H1 (cell line): ENCODE data around the gene MYADM. TPM values are rescaled to one million over a fixed set of nuclear protein-coding genes. Genes with fewer than 3 reads are reported as not detected.

Experiments used
- CTCF ChIA-PET: fragments of 300-600 bp; sonication (Branson Sonifier 250); formaldehyde crosslinking; loops from one replicate; lab custom pipeline; 2021; ENCODE audit not compliant: partially characterized antibody; lab: Charles Lee
- POLR2A ChIA-PET: fragments of 300-600 bp; sonication (Branson Sonifier 250); formaldehyde crosslinking; loops from one replicate; lab custom pipeline; 2021; ENCODE audit warnings: inconsistent platforms; ENCODE audit not compliant: partially characterized antibody; lab: Charles Lee
- DNase-seq, 2 experiments: peaks; one replicate each; pipeline versions ENCODE4 v3.0.0 to v3.0.0-alpha.2; 2010 to 2022; ENCODE audit warnings: low spot score in 2 of 2, low read depth in 1 of 2, mixed read lengths in 1 of 2
- FAIRE-seq: peaks from 2 replicates; lab custom pipeline; 2011; peaks lifted over from hg19 to GRCh38; lab: Jason Lieb, UNC
- H2AFZ ChIP-seq: 2 replicates; pipeline ENCODE4 v1.8.1; 2012; ENCODE audit warnings: low read length, inconsistent platforms
- H2AK5ac ChIP-seq: 2 replicates; pipeline ENCODE4 v1.6.1; 2013; ENCODE audit warnings: low read depth, low read length
- H2BK120ac ChIP-seq: replicated peaks from 2 replicates; pipeline ENCODE3; 2013; ENCODE audit warnings: low read depth, low read length, inconsistent platforms
- H2BK12ac ChIP-seq: 2 replicates; pipeline ENCODE4 v1.6.1; 2013; ENCODE audit warnings: low read depth, low read length
- H2BK15ac ChIP-seq: 2 replicates; pipeline ENCODE4 v1.6.1; 2013; ENCODE audit warnings: low read length
- H2BK20ac ChIP-seq: 2 replicates; pipeline ENCODE4 v1.6.1; 2013; ENCODE audit warnings: low read length
- H2BK5ac ChIP-seq: 2 replicates; pipeline ENCODE4 v1.6.1; 2013; ENCODE audit warnings: low read depth, low read length
- H3K14ac ChIP-seq: 2 replicates; pipeline ENCODE4 v1.6.1; 2013; ENCODE audit warnings: inconsistent platforms; ENCODE audit not compliant: insufficient read length
- H3K18ac ChIP-seq: 2 replicates; pipeline ENCODE4 v1.6.1; 2013; ENCODE audit warnings: low read length; ENCODE audit errors: extremely low read depth
- H3K23ac ChIP-seq: 2 replicates; pipeline ENCODE4 v1.6.1; 2013; ENCODE audit warnings: inconsistent platforms; ENCODE audit not compliant: insufficient read length
- H3K23me2 ChIP-seq: 2 replicates; pipeline ENCODE4 v1.6.1; 2013; ENCODE audit warnings: low read depth, low read length
- H3K27ac ChIP-seq: 2 replicates; pipeline ENCODE4 v1.6.1; 2011; ENCODE audit warnings: low read depth, low read length, inconsistent platforms
- H3K27me3 ChIP-seq, 4 experiments: replicated peaks in 1 of 4; 1 replicate in 1 of 4; 2 replicates in 3 of 4; pipeline versions ENCODE4 v1.6.1 to v1.8.1; 2011 to 2013; ENCODE audit warnings: low read length in 3 of 4, mild to moderate bottlenecking in 3 of 4, inconsistent platforms in 2 of 4, mixed read lengths in 2 of 4, moderate library complexity in 1 of 4; ENCODE audit not compliant: control insufficient read depth in 3 of 4, insufficient read depth in 3 of 4; ENCODE audit errors: extremely low read depth in 1 of 4
- H3K36me3 ChIP-seq, 4 experiments: 2 replicates each; pipeline versions ENCODE4 v1.6.1 to v1.8.1; 2011 to 2013; ENCODE audit warnings: mild to moderate bottlenecking in 4 of 4, low read length in 3 of 4, moderate library complexity in 2 of 4, control low read depth in 1 of 4, inconsistent platforms in 1 of 4; ENCODE audit not compliant: insufficient read depth in 4 of 4, control insufficient read depth in 2 of 4
- H3K4ac ChIP-seq: replicated peaks from 2 replicates; pipeline ENCODE3; 2013; ENCODE audit warnings: low read length, low read depth, mixed read lengths, inconsistent platforms; ENCODE audit not compliant: insufficient read length
- H3K4me1 ChIP-seq, 4 experiments: replicated peaks in 1 of 4; 1 replicate in 1 of 4; 2 replicates in 3 of 4; pipeline versions ENCODE4 v1.6.1 to v1.8.1; 2011 to 2013; ENCODE audit warnings: low read length in 3 of 4, inconsistent platforms in 2 of 4, mixed read lengths in 1 of 4; ENCODE audit not compliant: insufficient read depth in 4 of 4, control insufficient read depth in 3 of 4
- H3K4me2 ChIP-seq, 2 experiments: 2 replicates each; pipeline versions ENCODE4 v1.6.1 to v1.8.1; 2011 to 2013; ENCODE audit warnings: low read depth in 2 of 2, low read length in 2 of 2, control low read depth in 1 of 2, inconsistent platforms in 1 of 2, mild to moderate bottlenecking in 1 of 2; ENCODE audit not compliant: insufficient read depth in 1 of 2
- H3K4me3 ChIP-seq, 4 experiments: fragments of 200-600, 300-600 bp in 1 of 4; sonication (generic), shearing (Covaris generic), sonication (Bioruptor Twin) in 1 of 4; 2 replicates each; pipeline versions ENCODE4 v1.5.1 to v1.8.1; 2011 to 2016; ENCODE audit warnings: low read length in 4 of 4, low read depth in 3 of 4, control low read depth in 2 of 4, inconsistent platforms in 2 of 4, mild to moderate bottlenecking in 2 of 4, mixed read lengths in 1 of 4, moderate library complexity in 1 of 4; ENCODE audit not compliant: insufficient read depth in 2 of 4; ENCODE audit errors: extremely low read depth in 1 of 4
- H3K56ac ChIP-seq: replicated peaks from 2 replicates; pipeline ENCODE3; 2013; ENCODE audit warnings: low read depth, mild to moderate bottlenecking, mixed read lengths, low read length, inconsistent platforms; ENCODE audit not compliant: insufficient read length
- H3K79me1 ChIP-seq: 2 replicates; pipeline ENCODE4 v1.6.1; 2013; ENCODE audit warnings: low read depth, low read length, control low read depth
- H3K79me2 ChIP-seq, 2 experiments: 2 replicates each; pipeline versions ENCODE4 v1.6.1 to v1.8.1; 2012 to 2013; ENCODE audit warnings: low read length in 2 of 2, mild to moderate bottlenecking in 2 of 2, inconsistent platforms in 1 of 2; ENCODE audit not compliant: insufficient read depth in 2 of 2, control insufficient read depth in 1 of 2
- H3K9ac ChIP-seq, 4 experiments: replicated peaks in 1 of 4; 1 replicate in 1 of 4; 2 replicates in 3 of 4; pipeline versions ENCODE4 v1.6.1 to v1.8.1; 2011 to 2013; ENCODE audit warnings: low read depth in 3 of 4, low read length in 3 of 4, control low read depth in 2 of 4, mild to moderate bottlenecking in 2 of 4, moderate library complexity in 2 of 4, inconsistent platforms in 1 of 4; ENCODE audit errors: extremely low read depth in 1 of 4
- H3K9me3 ChIP-seq, 2 experiments: 2 replicates each; pipeline versions ENCODE4 v1.6.1 to v1.8.1; 2012 to 2013; ENCODE audit warnings: mild to moderate bottlenecking in 2 of 2, moderate library complexity in 2 of 2, control low read depth in 1 of 2, inconsistent platforms in 1 of 2, low read depth in 1 of 2, low read length in 1 of 2, mixed read lengths in 1 of 2; ENCODE audit not compliant: insufficient read depth in 2 of 2
- H4K20me1 ChIP-seq, 2 experiments: replicated peaks in 1 of 2; 2 replicates each; pipeline versions ENCODE3 to v1.8.1; 2011 to 2013; ENCODE audit warnings: inconsistent platforms in 2 of 2, low read length in 2 of 2, mild to moderate bottlenecking in 1 of 2; ENCODE audit not compliant: insufficient read depth in 2 of 2, control insufficient read depth in 1 of 2
- H4K5ac ChIP-seq: 2 replicates; pipeline ENCODE4 v1.6.1; 2013; ENCODE audit warnings: low read length, low read depth, mixed read lengths, inconsistent platforms; ENCODE audit not compliant: insufficient read length
- H4K8ac ChIP-seq: 2 replicates; pipeline ENCODE4 v1.8.0; 2013; ENCODE audit warnings: mild to moderate bottlenecking, moderate library complexity, low read length, inconsistent platforms; ENCODE audit not compliant: insufficient read depth; ENCODE audit errors: extremely low read depth
- H4K91ac ChIP-seq: replicated peaks from 2 replicates; pipeline ENCODE3; 2013; ENCODE audit warnings: low read length, mixed read lengths, inconsistent platforms; ENCODE audit not compliant: insufficient read length
- CEBPB ChIP-seq: IDR thresholded peaks from 2 replicates; pipeline ENCODE4 v1.6.1; 2012; ENCODE audit warnings: low read depth, low read length
- CREB1 ChIP-seq: IDR thresholded peaks from 2 replicates; pipeline ENCODE4 v1.6.1; 2012; ENCODE audit warnings: inconsistent platforms
- CTBP2 ChIP-seq: IDR thresholded peaks from 2 replicates; pipeline ENCODE4 v1.7.0; 2011; ENCODE audit warnings: borderline replicate concordance, mild to moderate bottlenecking, moderate library complexity, mixed read lengths, low read length; ENCODE audit not compliant: insufficient read depth, insufficient read length
- KDM5A ChIP-seq: fragments of 200-600 bp; IDR thresholded peaks from 2 replicates; pipeline ENCODE4 v1.7.1; 2012; ENCODE audit warnings: mild to moderate bottlenecking, low read length, inconsistent platforms, mixed read lengths
- MAFK ChIP-seq: IDR thresholded peaks from 2 replicates; pipeline ENCODE4 v1.6.1; 2012; ENCODE audit warnings: low read depth, mild to moderate bottlenecking, improper control_type of control experiment, low read length
- POLR2A ChIP-seq, 2 experiments: IDR thresholded peaks; 1 replicate in 1 of 2; 2 replicates in 1 of 2; pipeline ENCODE4 v1.6.1; 2011; ENCODE audit warnings: low read depth in 2 of 2, low read length in 2 of 2, mild to moderate bottlenecking in 2 of 2; ENCODE audit errors: control extremely low read depth in 1 of 2
- TEAD4 ChIP-seq: IDR thresholded peaks from 2 replicates; pipeline ENCODE4 v1.6.1; 2012; ENCODE audit warnings: low read depth, low read length, inconsistent platforms, mixed read lengths
- WGBS, 2 experiments: shearing (Covaris generic) in 1 of 2; methylation state at CpG; one replicate each; pipeline versions ENCODE4 v1.1.6 to v1.1.7; 2013 to 2015; ENCODE audit warnings: low lambda C conversion rate in 2 of 2, mixed read lengths in 2 of 2, inconsistent platforms in 1 of 2, low coverage in 1 of 2, missing lambda C conversion rate in 1 of 2; ENCODE audit not compliant: insufficient replicate concordance in 2 of 2, insufficient coverage in 1 of 2, insufficient read length in 1 of 2; ENCODE audit errors: extremely low coverage in 1 of 2, missing lambda C conversion rate in 1 of 2; 5-methylcytosine and 5-hydroxymethylcytosine counted together
- polyA plus RNA-seq, 7 experiments: library from polyadenylated mRNA; depleted of rRNA in 3 of 7; stranded (reverse) in 5 of 7; unstranded in 2 of 7; fragments of >200 nt in 5 of 7; fragments of 200-250 nt in 2 of 7; gene quantifications; 1 replicate in 5 of 7; 2 replicates in 1 of 7; 4 replicates in 1 of 7; pipeline versions ENCODE4 v1.2.1 to v1.2.3, GENCODE V29; 2011 to 2013; ENCODE audit warnings: missing spikeins in 2 of 7, mixed read lengths in 2 of 7
- total RNA-seq: library from RNA; stranded (reverse); fragmentation: NEBNext Ultra II Directional; extraction: Animal tissue kit (Norgen Biotek cat#: 25700); gene quantifications from 2 replicates; pipeline ENCODE4 v1.2.1, GENCODE V29; 2021

The MYADM gene
- total and polyA plus RNA-seq, 2 of the 8 experiments (the other 6 are each of a cell fraction or from before 2014, with no cell fraction given) = 70.1 to 74.2 TPM

DNA sequence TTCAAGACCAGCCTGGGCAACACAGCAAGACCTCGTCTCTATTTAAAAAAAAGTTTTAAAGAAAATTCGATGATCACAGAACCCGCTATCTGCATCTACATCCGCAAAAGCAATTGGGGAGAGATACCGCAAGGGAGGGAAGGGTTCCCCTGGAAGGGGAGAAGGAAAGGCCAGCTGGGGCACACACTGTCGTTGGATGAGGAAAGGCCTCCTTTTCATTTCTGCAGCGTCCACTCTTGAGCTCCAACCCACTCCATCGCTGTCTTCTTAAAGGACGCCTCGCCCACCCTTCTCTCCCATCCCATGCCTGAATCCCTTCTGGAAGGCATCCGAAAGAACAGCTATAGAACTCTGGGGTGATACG lies 11.1 kb downstream of the MYADM start:
- Histone ChIP-seq H4K91ac (no peak overlapping the region), H3K9ac (peak overlapping the region; percentile 8 to 75 (median 69)), H2AK5ac (peak overlapping the region; percentile 77; the same call in 1 of the 2 replicates), H2BK20ac (no peak overlapping the region), H3K27me3 (peaks cover 0 to 9% (median 3%) of the 10 kb centered on the region in 4 experiments; a peak in 4 of 7 replicates), H2BK5ac (peak overlapping the region; percentile 94), H2BK12ac (peak overlapping the region; percentile 0; the same call in 1 of the 2 replicates), H3K79me1 (no peaks in the 10 kb centered on the region), H4K5ac (peak overlapping the region; percentile 79), H3K23me2 (peaks cover 23% of the 10 kb centered on the region), H3K4me3 (peak overlapping the region; percentile 44 to 64 (median 54)), H2BK120ac (no peak overlapping the region), H2BK15ac (0 out of 2 replicates have a peak overlapping the region, but pooled peaks have one; percentile 3), H2AFZ (peak overlapping the region; percentile 5; the same call in 1 of the 2 replicates), H4K8ac (peak overlapping the region; percentile 78; the same call in 1 of the 2 replicates), H3K4me2 (peak overlapping the region; percentile 72), H3K79me2 (no peaks in the 10 kb centered on the region; a peak in 1 of 4 replicates), H4K20me1 (peaks cover 1 to 5% of the 10 kb centered on the region in 2 experiments), H3K23ac (no peak overlapping the region), H3K56ac (no peak overlapping the region), H3K27ac (peak overlapping the region; percentile 69), H3K4ac (no peak overlapping the region), H3K4me1 (peaks cover 3 to 21% (median 7%) of the 10 kb centered on the region in 4 experiments), H3K9me3 (no peaks in the 10 kb centered on the region), H3K14ac (no peak overlapping the region), H3K36me3 (peaks cover 5 to 21% (median 9%) of the 10 kb centered on the region in 4 experiments; a peak in 6 of 8 replicates), H3K18ac (peak overlapping the region; percentile 9)
- POLR2A ChIA-PET = interaction anchor here (0.5 to 4.5 kb wide), 15 partner anchors 8 to 218 kb away, joined by 3 to 96 read pairs (median 4); partner anchors contain the start of genes CACNG7 and MYADM
- no peak for FAIRE-seq
- no peak for TF ChIP-seq CEBPB
- TF ChIP-seq CTBP2 = no peak
- TF ChIP-seq POLR2A (IDR thresholded peaks at IDR 0.05; ENCODE audit: control extremely low read depth in 1 of 2, low read depth in 2 of 2, low read length in 2 of 2) = no peak
- no peak for TF ChIP-seq MAFK
- TF ChIP-seq KDM5A = no peak
- TF ChIP-seq TEAD4 = no peak
- TF ChIP-seq CREB1 = no peak
- CTCF ChIA-PET = interaction anchor here (0.9 to 1.9 kb wide), 10 partner anchors 9 to 145 kb away, joined by 3 to 7 read pairs (median 3); no protein-coding TSS in a partner anchor
- WGBS, 2 experiments = 55% methylated on average over 12 of the region's 12 CpGs; no CpG with 5 or more reads in 1 of the 2 experiments
- no peak for DNase-seq
